ENCODE data around the gene P4HB.
A peak's percentile ranks its signal among the peaks of the same experiment; 100 is the strongest.

The P4HB gene

DNA sequence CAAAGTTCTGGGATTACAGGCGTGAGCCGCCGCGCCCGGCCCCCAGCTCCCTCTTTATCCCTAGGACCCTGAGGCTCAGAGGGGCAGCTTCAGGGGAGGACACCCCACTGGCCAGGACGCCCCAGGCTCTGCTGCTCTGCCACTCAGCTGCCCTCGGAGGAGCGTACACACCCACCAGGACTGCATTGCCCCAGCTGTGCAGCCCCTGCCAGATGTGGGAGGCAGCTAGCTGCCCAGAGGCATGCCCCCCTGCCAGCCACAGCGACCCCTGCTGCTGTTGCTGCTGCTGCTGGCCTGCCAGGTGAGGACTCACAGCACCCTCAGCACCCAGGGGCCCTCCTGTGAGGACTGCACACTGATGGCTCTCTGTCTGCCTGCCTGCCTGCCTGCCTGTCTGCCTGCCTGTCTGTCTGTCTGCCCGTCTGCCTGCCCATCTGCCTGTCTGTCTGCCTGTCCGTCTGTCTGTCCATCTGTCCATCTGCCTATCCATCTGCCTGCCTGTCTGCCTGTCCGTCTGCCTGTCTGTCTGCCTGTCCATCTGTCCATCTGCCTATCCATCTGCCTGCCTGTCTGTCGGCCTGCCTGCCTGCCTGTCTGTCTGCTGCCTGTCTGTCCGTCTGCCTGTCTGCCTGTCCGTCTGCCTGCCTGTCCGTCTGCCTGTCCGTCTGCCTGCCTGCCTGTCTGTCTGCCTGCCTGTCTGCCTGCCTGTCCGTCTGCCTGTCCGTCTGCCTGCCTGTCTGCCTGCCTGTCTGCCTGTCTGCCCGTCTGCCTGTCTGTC lies 51.4 kb downstream of the P4HB start:
- DNase-seq: peak; percentile 31

- DNase-seq: no peak
Measured at GRCh38 chr17:81807839-81808238, 52.5 kb downstream of the P4HB start.

GRCh38 chr17:81807210-81807719 lies 53.1 kb downstream of the P4HB start:
- no peak for DNase-seq

GRCh38 chr17:81806461-81807209 lies 53.7 kb downstream of the P4HB start:
- no peak for DNase-seq

DNA sequence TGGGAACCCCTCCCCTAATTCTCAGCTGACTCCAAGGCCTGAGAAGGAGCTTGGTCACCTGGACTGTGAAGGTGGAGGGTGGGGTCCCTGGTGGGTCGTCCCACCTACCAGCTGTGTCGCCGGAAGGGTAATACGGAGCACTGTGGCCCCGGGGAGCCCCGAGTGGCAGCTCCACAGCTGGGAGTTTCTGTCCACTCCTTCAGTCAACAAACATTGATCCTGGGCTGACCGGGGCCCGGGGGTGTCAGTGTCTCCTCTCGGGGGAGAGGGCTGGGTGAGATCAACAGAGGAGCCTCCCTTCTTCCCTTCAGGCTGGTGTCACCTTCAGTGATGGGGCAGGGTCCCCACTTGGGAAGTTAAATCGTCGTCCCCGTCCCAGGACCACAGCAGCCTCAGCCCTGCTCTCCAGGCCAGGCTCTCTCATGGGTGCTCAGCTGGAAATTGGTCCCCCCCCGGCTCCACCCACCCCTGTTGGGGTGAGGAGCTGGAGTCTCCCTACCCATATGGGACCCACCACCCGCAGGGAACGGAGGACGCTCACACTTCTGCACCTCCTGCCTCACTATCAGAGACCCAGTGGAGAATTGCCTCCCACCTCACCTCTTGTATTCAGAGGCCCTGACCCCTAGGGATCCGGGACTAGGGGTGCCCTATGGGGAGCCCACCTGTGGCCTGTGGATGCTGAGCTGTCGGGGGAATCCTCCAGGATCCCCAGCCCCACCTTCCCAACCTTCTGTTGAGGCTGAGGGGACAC lies 54.5 kb downstream of the P4HB start:
- no peak for DNase-seq

- DNase-seq: no peak
Measured at GRCh38 chr17:81804559-81805399, 55.6 kb downstream of the P4HB start.

DNA sequence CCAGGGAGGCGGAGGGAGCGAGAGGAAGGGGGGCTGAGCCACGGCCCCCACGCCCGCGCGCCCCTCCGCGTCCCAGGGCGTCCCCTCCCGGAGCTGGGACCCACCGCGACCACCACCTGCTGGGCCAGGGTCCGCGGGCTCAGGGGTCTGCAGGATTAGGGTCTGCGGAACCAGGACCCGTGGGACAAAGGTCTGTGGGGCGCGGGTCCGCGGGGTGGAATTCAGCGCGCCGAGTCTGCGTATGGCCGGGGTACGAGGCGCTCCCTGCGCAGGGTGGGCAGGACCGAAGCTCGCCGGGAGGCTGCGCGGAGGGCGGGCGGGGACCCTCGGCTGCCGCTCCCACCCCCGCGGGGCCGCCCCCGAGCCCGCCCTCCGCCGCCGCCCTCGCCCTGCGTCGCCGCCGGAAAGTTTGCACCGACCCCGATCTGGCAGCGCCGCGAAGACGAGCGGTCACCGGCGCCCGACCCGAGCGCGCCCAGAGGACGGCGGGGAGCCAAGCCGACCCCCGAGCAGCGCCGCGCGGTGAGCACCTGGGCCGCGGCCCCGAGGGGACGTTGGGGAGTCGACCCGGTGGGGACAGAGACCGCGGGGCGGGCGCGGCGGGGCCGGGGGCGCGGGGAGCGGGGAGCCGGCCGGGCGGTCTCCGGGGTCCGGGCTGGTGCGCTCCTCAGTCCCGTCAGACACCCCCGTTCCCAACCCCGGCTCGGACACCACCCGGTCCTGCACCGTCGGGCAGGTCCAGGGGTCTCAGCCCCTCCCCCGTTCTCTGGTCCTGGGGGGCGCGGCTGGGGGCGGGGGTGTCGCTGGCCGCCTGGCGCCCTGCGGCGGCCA lies 56.4 kb downstream of the P4HB start, which contains the start of gene GCGR:
Gene GCGR, plus strand, starts transcription at position 423 of the 831 bp plus-strand sequence. CDS start 4,869 bp downstream, outside the sequence.
- DNase-seq: no peak

DNA sequence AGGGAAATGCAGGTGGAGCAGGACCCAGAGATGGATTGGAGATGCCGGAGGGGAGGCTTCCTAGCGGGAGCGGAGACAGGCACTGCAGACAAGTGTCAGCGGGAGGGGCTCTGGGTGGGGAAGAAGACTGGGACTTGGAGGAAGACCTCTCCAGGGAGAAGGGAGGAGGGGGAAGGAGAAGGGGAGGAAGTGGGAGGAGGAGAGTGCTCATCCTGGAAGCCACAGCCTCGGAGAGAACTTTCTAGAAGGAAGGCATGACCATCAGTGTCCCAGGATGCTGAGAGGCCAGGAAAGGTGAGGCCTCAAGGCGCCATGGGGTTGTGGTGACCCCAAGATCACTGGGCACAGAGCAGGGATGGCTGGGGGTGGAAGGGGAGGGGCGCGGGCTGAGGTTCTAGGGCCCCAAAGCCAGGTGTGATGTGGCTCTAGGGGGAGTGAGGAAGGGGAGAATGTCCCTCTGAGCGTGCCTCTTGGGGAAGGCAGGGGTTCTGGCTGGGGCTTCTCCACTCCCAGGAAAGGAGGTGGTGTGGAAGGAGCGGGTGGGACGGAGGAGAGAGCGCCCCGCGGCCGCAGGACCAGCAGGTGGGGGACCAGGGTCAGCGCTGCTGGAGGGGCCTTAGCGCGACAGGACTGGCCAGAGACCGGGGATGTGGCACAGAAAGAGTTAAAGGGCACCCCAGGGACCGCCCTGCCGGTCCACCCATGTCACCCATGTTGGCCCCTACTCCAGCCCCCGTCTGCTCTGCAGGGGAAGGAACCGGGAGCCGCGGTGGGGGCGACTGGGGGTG lies 57.3 kb downstream of the P4HB start:
- no peak for DNase-seq

- DNase-seq: no peak
Measured at GRCh38 chr17:81802048-81802758, 58.1 kb downstream of the P4HB start.

DNA sequence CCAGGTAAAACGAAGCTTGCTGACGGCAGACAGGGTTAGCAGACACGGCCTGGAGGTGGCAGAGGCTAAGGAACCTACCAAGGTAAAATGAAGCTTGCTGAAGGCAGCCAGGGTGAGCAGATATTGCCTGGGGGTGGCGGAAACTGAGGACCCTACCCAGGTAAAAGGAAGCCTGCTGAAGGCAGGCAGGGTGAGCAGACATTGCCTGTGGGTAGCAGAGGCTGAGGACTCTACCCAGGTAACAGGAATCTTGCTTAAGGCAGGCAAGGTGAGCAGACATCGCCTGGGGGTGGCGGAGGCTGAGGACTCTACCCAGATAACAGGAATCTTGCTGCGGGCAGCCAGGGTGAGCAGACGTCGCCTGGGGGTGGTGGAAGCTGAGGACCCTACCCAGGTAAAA lies 59.0 kb downstream of the P4HB start:
- no peak for DNase-seq

DNA sequence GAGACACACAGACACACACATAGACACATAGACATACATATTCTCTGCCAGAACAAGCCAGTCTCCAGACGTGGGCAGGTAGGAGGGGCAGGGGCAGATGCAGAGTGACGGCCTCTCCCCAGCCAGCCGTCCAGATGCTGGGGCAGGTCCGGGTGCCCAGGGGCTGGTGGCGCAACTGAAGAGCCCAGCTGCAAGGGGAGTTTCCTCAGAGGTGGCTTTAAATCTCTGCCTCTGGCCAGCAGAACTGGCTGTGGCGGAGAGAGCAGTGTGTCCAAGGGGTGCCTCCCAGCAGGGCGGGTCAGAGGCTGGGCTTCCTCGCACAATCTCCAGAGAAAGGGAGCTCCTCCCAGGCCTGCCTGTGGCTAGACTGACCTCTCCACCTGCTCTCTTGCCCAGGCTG lies 65.8 kb downstream of the P4HB start:
- no peak for DNase-seq

GRCh38 chr17:81794074-81794476 lies 66.3 kb downstream of the P4HB start:
- no peak for DNase-seq

Measured in stimulated activated CD8-positive, alpha-beta memory T cell treated with anti-CD3 and anti-CD28 coated beads, Interleukin-4, amount 100 ng/mL, for 48 hours (primary cell).